ENCODE data around the gene TCN2.
"Not testable (repeated sequence)": the region's sequence is repeated elsewhere in the genome, so short reads cannot be mapped to it uniquely, and the experiment has no call there.

Gene TCN2

GRCh38 chr22:30650508-30651116 is 43.6 kb downstream of the TCN2 start:
- DNase-seq, result no peak

- DNase-seq, result no peak
Observed at GRCh38 chr22:30652852-30653251, 45.9 kb downstream of the TCN2 start.

- no peak for DNase-seq
Observed at GRCh38 chr22:30654361-30654760, 47.4 kb downstream of the TCN2 start.

GRCh38 chr22:30655532-30655931 is 48.6 kb downstream of the TCN2 start:
- no peak for DNase-seq

- DNase-seq, result no peak
Observed at GRCh38 chr22:30662040-30662439, 55.1 kb downstream of the TCN2 start.

GRCh38 chr22:30664798-30665197 is 57.8 kb downstream of the TCN2 start:
- DNase-seq, result no peak

GRCh38 chr22:30665266-30665665 is 58.3 kb downstream of the TCN2 start:
- no peak for DNase-seq

GRCh38 chr22:30665786-30666185 is 58.8 kb downstream of the TCN2 start:
- DNase-seq, result no peak

- DNase-seq, result no peak
Observed at GRCh38 chr22:30667107-30667493, 60.1 kb downstream of the TCN2 start.

GRCh38 chr22:30667494-30668385 is 60.8 kb downstream of the TCN2 start, which contains the start of gene DUSP18:
DUSP18 (minus strand) TSS chr22:30667875; CDS start chr22:30664003, 3,872 bp downstream.
- DNase-seq, result peak; percentile 99

GRCh38 chr22:30668386-30668710 is 61.4 kb downstream of the TCN2 start:
- DNase-seq, result no peak

- DNase-seq, result no peak
Observed at GRCh38 chr22:30671071-30671470, 64.1 kb downstream of the TCN2 start.

- DNase-seq, result no peak
Observed at GRCh38 chr22:30673136-30673535, 66.2 kb downstream of the TCN2 start.

- DNase-seq, result no peak
Observed at GRCh38 chr22:30674482-30674881, 67.5 kb downstream of the TCN2 start.

- DNase-seq, result no peak
Observed at GRCh38 chr22:30675436-30675835, 68.5 kb downstream of the TCN2 start.

- not testable (repeated sequence) for DNase-seq
Observed at GRCh38 chr22:30676565-30676964, 69.6 kb downstream of the TCN2 start.

Data from activated T-cell treated with anti-CD3 and anti-CD28 coated beads, Interleukin-2, amount 50 U/mL, for 1 hour (primary cell).